RPMI7951 (cell line): ENCODE measurements around the gene DIP2C. TPM values are rescaled to one million over a fixed set of nuclear protein-coding genes. Genes with fewer than 3 reads are reported as not detected.
"Not testable (repeated sequence)": the region's sequence is repeated elsewhere in the genome, so short reads cannot be mapped to it uniquely, and the experiment has no call there.

Source experiments
- DNase-seq: peaks from one replicate; pipeline ENCODE4 v3.0.0-alpha.2; 2012; ENCODE audit warnings: low read depth
- total RNA-seq: library from RNA; depleted of rRNA; stranded (reverse); fragments of >200 nt; shearing (Covaris generic); gene quantifications from 2 replicates; pipeline ENCODE4 v1.2.3, GENCODE V29; 2014

DIP2C gene
- total RNA-seq, 1 experiment from 2014 or later = 7.0 TPM

GRCh38 chr10:356452-356851, 333.0 kb downstream of the DIP2C start:
- no peak for DNase-seq

GRCh38 chr10:354901-355617, 334.4 kb downstream of the DIP2C start:
- no peak for DNase-seq

GRCh38 chr10:352476-353235, 336.8 kb downstream of the DIP2C start:
- no peak for DNase-seq

- no peak for DNase-seq
Measured at GRCh38 chr10:351770-352334, 337.6 kb downstream of the DIP2C start.

- no peak for DNase-seq
Measured at GRCh38 chr10:350981-351501, 338.4 kb downstream of the DIP2C start.

- DNase-seq = no peak
Measured at GRCh38 chr10:349081-349480, 340.4 kb downstream of the DIP2C start.

- DNase-seq = no peak
Measured at GRCh38 chr10:348456-348855, 341.0 kb downstream of the DIP2C start.

- not testable (repeated sequence) for DNase-seq
Measured at GRCh38 chr10:347774-348173, 341.7 kb downstream of the DIP2C start.

GRCh38 chr10:347190-347589, 342.3 kb downstream of the DIP2C start:
- not testable (repeated sequence) for DNase-seq

GRCh38 chr10:344582-345200, 344.8 kb downstream of the DIP2C start:
- DNase-seq = no peak

- DNase-seq = no peak
Measured at GRCh38 chr10:343231-344220, 345.9 kb downstream of the DIP2C start.

- DNase-seq = no peak
Measured at GRCh38 chr10:341081-341740, 348.3 kb downstream of the DIP2C start.

- DNase-seq = no peak
Measured at GRCh38 chr10:340646-341045, 348.8 kb downstream of the DIP2C start.

GRCh38 chr10:339038-339391, 350.5 kb downstream of the DIP2C start:
- DNase-seq = no peak

- no peak for DNase-seq
Measured at GRCh38 chr10:338171-339037, 351.1 kb downstream of the DIP2C start.

- no peak for DNase-seq
Measured at GRCh38 chr10:336247-336646, 353.2 kb downstream of the DIP2C start.

GRCh38 chr10:335151-335800, 354.2 kb downstream of the DIP2C start:
- DNase-seq = no peak

GRCh38 chr10:331186-331585, 358.3 kb downstream of the DIP2C start:
- no peak for DNase-seq
